GM19239 (cell line): ENCODE measurements around the gene DCAF8L1.
"Not testable (repeated sequence)": the region's sequence is repeated elsewhere in the genome, so short reads cannot be mapped to it uniquely, and the experiment has no call there.

Experiments
- DNase-seq: peaks from one replicate; pipeline ENCODE4 v3.0.0; 2011; ENCODE audit warnings: low spot score; ENCODE audit not compliant: insufficient read length
- FAIRE-seq: peaks from 2 replicates; lab custom pipeline; 2011; peaks lifted over from hg19 to GRCh38; lab: Jason Lieb, UNC

The DCAF8L1 gene

DNA sequence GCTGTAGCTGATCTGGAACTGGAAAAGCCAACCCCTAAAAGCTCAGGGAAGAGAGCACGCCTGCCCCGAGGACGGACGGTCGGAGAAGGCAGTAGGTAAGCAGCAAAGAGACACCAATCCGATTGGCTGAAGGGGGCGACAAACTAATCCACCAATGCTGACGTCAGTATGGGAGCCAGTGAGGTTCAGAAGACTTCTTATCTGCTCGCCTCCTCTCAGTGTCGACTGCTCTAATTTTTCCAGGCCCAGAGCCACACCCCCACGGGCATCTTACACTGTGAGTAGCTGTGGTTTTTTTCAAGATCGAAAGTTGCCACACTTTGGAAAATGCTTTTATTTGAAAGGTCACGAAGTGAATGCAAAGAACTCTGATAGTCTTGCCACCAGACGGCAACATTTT lies at the start of gene DCAF8L1:
Gene DCAF8L1, minus strand, starts transcription at position 101 of the 400 bp plus-strand sequence. CDS start 115 bp downstream, outside the sequence.
- no peak for FAIRE-seq
- DNase-seq: no peak

DNA sequence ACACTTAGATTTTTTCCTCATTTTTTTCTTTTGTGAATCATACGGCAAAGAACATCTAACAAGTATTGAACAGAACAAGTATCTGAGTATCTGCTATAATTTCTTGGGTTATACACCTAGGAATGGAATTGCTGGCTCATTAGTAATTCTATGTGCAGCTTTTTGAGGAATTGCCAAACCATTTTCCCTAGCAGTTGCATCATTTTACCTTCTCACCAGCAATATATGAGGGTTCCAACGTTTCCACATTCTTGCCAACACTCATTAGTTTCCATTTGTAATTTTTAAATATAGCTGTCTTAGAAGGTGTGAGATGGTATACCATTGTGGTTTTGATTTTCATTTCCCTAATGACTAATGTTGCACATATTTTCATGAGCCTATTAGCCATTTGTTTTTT lies 41.1 kb upstream of the DCAF8L1 start:
- no peak for DNase-seq
- no peak for FAIRE-seq

DNA sequence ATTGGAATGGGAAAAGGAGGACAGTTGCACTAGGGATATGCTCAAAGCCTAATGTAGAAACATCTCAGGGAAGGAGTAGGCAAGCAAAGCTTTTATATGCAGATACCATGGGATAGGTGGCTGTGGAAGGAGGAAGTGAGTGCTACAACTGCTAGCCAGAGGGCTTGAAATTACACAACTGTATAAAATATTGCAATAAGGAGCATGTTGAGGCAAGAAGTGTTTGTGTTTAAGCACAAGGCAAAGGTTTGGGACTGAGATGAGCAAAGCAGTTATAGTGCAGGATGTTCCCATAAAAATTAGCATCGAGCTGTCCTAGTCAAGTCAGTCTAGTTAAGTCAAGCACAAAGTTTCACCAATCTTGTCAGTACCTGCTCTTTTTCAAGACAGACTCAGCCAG lies 35.6 kb upstream of the DCAF8L1 start:
- FAIRE-seq: no peak

DNA sequence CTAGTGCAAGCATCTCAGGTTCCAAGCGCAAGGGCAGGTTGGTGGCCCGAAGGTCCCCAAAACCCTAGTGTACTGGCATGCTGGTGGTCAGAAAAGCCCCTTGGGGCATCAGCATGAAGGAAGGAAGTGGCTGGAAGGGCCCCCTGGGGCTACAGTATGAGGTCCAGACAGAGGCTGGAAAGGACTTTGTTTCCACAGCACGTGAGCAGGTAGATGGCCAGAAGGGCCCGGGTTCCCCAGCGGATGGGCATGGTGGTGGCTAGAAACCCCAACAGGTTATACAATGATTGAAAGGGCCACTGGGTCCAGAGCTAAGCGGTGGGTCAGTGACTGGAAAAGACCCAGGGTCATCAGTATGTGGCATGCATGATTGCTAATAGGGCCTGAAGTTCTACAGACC lies 34.7 kb upstream of the DCAF8L1 start:
- DNase-seq (no peak), FAIRE-seq (no peak)

More for the DNA sequence above, 35.6 kb upstream of the DCAF8L1 start:
- no peak for DNase-seq

DNA sequence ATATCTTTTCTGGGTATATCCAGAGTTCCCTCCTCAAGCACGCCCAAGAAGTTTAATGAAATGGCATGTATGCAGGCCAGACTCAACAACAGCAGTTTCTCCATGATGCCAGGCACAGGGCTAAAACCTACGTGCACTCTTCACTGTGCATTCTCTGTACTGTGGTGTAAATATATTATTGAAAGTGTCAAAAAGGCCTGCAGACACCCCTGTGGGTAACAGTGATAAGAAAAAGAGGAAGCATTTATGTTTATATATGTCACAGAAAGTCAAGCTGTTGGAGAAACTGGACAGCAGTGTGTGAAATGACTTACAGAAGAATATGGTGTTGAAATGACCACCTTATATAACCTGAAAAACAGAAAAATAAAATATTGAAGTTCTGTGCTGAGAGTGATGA lies 29.6 kb upstream of the DCAF8L1 start:
- DNase-seq: no peak
- FAIRE-seq: no peak

DNA sequence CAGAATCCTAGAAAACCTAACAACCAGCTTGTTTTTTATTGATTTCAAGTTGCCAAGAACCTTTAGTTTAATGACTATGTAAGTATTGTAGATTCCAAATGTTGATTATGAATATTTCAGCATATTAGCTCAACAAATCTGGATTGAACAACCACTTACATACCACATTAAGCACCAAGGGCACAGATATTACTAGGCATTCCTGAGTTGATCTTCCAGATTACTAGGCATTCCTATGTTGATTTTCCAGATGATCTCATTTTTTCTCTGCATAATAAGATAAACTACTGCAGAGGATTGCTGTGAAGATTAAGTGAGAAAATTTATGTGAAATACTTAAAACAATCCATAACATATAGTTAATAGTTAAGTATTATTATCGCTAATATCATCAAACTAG lies 17.4 kb upstream of the DCAF8L1 start:
- DNase-seq (no peak), FAIRE-seq (no peak)

DNA sequence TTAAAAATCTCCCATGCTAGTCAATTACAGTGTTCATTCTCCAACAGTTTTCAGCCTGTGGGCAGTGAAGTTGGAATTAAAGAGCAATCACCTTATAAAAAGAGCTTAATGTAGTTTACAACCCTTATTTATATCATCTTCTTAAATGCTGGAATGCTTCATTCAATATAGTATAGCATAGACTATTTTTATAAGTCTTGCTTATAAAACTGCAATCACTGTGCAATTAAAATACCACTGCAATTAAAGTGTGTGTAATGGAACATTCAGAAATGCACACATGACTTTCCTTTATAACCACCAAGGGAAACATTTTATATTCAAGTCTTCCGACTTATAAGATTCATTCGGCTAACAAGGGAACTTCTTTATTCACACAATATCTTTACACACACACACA lies 16.4 kb upstream of the DCAF8L1 start:
- no peak for FAIRE-seq

DNA sequence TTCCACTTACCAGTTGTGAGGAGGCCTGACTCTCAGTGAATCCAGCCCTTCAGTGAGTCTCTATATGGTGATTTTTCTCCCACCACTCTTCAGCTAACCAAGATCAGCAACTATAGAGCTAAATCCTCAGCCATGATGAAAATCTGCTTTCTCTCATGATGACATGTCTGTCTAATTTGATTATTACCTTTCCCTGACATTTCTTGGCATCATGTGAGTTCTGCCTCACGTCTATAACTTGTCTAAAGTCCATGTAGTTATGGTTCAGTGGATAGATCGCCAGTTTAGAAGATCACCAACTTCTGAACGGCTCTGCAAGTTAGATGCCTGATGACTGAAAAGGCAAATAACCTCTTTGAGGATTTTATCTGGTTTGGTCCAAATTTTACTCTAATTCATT lies 14.9 kb upstream of the DCAF8L1 start:
- no peak for FAIRE-seq
- no peak for DNase-seq

More for the DNA sequence above, 16.4 kb upstream of the DCAF8L1 start:
- DNase-seq: no peak

DNA sequence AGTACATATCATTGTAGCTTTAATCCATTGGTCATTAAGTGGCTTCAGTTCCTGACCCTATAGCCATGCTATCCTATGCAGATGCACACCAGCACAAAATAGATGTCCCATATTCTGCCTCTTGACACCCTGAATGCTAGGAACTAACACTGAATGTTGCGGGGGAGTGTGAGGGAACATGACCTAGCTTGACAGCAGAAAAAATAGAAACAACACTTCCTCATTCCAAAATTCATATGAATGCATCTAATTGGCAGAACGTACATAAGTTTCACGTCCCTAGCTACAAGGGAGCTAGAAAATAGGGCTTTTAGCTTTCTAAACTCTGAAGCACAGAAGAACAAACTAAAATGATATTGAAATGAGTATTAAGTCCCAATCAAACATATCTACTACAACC lies 14.4 kb upstream of the DCAF8L1 start:
- FAIRE-seq: no peak
- DNase-seq: no peak

DNA sequence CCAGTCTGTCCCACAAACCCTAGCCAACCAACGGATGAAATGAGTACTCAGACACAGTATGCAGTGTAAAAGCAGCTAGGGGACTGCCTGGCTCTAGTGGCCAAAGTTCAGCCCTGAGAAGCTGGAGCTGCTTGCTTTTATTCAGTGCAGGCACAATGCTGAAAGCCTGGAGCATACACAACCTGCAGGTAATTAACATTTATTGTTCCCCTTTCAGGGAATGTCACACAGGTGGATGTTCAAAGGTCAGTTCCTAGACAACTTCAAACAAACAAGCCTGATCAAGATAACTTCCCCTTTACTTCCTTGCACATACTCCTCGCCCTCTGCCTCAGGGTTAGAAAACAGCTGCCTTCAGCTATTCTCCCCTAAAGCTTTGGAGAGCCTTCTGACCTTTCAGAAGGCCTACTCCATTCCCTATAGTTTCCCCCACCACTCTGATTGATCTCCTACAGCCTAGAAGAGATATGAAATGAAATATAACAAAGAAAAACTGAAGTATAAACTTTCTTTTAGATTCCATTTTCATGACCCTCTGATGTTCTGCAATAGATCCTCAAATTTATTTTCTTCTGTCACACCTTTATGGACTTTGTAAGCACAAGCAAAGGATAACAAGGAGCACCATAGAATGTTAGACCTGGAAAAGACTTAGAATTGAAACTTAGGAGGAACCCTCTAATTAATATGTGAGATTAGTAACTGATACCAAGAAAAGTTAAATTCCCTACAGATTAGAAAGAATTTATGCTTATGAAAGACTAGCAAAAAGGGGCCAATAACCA lies 6.8 kb upstream of the DCAF8L1 start:
- no peak for DNase-seq
- FAIRE-seq: no peak

DNA sequence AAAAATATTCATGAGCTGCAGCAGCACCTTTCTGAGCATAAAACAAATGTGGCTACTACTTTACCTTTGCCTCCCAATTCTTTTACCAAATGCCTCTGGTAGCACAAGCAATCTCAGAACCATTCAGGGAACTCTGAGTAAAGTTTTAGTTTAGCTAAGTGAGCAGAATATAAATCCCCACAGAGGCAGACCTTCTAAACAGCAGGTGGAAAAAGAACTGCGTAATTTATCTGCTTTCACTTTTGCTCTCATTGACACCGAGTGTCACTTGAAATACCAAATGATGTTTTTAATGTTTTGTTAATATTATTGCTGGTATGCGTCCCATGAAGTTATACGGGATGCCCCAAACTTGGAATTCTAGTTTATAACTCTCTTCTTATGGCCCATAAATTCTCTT lies 4.3 kb downstream of the DCAF8L1 start:
- DNase-seq: not testable (repeated sequence)

DNA sequence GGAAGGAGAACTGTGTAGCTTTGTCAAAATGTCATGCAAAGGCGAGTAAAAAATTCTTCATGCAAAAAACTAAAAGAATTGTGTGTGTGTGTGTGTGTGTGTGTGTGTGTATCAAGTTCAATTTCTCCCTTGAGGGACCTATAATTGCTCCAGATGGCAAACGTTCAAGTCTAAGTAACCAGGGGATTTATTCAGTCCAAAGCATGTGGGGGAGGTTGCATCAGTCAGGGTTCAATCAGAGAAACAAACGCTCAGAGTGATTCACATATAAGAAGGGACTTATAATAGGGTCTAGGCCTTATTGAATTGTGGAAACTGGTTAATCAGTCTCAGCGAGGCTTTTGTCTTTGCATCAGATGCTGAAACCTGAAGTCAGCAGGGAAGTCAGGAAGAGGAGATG lies 5.0 kb downstream of the DCAF8L1 start:
- DNase-seq: no peak
- FAIRE-seq: no peak

More for the DNA sequence above, 4.3 kb downstream of the DCAF8L1 start:
- FAIRE-seq: not testable (repeated sequence)

DNA sequence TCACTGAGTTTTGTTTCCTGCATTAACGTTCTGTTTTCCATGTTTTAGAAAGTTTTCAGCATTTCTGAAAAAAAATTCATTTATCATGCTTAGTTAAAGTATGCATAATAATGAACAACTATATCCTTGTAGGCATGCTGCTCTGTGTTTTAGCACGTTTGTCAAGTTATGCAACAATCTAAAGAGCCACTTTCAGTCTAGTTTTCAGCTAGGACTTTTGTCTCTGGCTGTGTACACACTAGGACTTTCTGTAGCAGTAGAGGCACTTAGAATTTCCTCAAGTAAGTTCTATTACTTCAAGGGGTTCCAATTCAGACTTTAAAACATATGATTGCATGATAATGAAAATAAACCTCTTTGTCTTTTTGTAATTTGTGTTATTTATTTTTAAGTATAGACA lies 12.4 kb downstream of the DCAF8L1 start:
- FAIRE-seq (no peak), DNase-seq (no peak)

DNA sequence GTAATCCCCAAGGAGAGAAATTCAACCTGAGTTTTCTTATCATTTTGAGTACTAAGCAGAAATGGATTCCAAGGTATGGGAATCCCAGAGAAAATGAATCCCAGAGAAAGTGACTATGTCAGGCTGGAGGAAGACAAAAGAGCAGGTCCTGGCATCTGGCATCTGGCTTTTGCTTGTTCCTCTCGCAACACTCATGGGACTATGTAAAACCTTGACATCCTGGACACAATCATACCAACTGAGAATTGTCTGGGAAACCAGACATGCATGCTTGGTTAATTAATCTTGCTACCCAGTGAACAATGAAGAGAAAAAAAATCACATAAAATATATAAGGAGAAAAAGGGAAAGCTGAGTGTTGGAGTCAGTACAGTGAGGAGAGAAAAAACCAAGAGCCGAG lies 12.9 kb downstream of the DCAF8L1 start:
- no peak for DNase-seq
- no peak for FAIRE-seq

DNA sequence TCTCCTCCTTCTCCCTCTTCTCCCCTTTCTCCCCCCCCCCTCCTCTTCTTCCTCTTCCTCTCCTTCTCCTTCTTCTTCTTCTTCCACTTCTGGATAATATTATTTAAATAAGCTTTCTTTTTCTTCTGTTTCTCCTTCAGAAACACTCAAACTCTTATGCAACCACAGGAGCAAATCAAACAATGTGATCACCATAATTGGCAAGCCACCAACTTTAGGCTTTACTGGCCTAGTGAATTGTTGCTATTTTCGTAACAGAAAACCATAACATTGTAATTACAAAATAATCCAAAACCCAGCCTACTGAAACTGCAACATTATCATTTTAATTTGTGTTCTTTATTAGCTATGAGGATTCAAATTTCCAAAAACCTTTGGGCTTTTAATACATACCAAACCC lies 14.3 kb downstream of the DCAF8L1 start:
- FAIRE-seq: no peak
- DNase-seq: no peak

DNA sequence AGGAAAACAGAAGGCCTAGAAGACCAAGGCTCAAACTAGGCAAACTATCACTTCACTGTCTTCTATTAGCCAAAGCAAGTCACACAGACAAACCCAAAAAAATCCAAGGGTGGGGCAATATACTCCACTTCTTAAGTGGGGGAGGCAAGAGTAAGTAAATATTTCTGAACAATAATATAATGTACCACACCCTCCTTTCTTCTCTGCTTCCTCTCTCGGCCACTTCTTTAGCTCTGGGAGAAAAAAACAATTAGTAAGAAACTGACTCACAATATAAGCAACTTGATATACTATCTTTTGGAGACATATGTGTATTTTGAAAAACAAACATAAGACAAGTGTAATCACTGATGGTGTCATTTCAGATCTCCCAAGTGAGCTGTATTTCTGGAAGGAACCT lies 14.8 kb downstream of the DCAF8L1 start:
- no peak for FAIRE-seq
- no peak for DNase-seq

DNA sequence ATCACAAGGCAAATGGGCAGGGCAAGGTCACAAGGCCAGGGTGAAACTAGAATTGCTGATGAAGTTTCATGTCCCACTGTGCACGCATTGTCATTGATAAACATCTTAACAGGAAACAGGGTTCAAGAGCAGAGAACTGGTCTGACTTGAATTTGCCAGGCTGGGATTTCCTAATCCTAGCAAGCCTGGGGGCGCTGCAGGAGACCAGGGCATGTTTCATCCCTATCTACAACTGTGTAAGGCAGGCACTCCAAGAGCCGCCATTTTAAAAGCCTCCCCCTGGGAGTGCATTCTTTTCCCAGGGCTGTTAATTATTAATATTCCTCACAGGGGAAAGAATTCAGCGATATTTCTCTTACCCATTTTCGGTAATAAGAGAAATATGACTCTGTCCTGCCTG lies 15.9 kb downstream of the DCAF8L1 start:
- not testable (repeated sequence) for DNase-seq, FAIRE-seq

DNA sequence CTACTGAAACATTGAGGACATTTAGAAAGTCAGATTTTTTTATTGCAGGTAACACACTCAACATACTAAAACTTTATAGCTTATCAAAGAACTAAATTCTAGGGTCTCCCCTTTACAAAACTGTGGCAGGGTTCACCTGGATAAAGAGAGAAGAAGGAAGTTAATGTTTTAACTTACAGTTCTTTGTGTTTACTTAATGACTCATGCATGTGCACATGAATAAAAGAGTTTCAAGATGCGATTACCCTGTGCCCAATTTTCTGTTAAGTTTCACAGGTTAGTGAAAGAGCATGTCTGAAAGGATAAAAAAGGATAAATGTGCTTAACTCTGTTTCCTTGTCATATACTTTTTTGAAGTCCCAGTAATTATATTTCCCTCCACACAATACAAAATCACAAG lies 16.8 kb downstream of the DCAF8L1 start:
- FAIRE-seq (no peak), DNase-seq (no peak)

DNA sequence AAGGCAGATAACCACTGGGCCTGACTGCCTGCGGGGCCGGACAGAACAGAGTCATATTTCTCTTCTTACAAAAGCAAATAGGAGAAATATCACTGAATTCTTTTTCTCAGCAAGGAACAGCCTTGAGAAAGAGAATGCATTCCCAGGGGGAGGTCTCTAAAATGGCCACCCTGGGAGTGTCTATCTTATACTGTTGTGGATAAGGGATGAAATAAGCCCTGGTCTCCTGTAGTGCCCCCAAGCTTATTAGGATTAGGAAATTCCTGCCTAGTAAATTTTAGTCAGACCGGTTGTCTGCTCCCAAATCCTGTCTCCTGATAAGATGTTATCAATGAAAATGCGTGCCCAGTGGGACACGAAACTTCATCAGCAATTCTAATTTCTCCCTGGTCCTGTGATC lies 20.8 kb downstream of the DCAF8L1 start:
- FAIRE-seq, DNase-seq: not testable (repeated sequence)

DNA sequence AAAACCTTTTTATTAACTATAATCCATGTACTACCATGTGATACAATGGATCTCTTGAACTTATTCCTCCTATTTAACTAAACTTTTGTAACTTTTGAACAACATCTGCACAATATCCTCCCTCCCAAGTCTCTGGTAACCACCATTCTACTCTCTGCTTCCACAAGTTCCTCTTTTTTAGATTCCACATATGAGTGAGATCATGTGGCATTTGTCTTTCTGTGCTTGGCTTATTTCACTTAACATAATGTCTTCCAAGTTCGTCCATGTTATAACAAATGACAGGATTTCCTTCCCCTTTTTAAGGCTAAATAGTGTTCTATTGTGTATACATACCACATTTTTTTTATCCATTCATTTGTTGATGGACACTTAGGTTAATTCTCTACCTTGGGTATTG lies 28.1 kb downstream of the DCAF8L1 start:
- no peak for DNase-seq
- no peak for FAIRE-seq

DNA sequence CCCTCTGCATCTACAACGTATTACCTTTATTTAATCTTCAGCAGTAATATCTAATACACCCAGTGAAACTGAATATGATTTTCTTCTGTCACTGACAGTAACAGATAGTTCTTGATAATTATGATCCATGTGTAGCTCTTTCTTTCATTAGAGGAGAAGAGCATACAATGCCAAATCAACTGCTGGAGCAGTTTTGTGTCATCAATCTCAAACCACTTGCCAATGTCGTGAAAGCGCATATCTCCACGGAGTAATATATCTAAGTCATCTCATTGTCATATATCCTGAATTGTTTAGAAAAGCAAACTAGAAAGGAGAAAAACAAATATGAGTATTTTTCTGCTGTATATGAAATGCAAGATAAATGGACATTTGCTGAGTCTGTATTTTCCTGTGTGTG lies 47.9 kb downstream of the DCAF8L1 start:
- DNase-seq (no peak), FAIRE-seq (no peak)
